ENCODE measurements around the gene GRIK4. TPM values are rescaled to one million over a fixed set of nuclear protein-coding genes. Genes with fewer than 3 reads are reported as not detected.
"Not testable (repeated sequence)": the region's sequence is repeated elsewhere in the genome, so short reads cannot be mapped to it uniquely, and the experiment has no call there.

GRIK4 gene
- total RNA-seq, 1 donor from 2014 or later, result under 0.01 TPM

DNA sequence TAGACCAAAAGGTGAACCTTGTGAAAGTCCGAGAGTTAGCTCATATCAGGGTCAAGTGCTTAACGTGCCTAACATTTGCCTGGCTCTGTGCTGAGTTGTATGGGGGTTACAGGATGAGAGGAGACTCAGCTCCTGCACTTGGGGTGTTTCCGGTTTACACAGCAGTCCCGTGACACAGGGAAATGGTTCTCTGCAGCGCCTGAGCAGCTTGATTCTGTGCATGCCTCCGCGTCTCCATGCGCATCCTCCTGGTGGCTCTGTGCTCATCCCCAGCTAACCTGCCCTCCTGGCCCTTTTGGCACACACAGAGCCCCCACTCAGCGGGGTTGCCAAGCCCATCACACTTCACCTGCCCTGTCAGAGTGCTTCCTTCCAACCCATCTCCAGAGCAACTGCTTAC, 274.0 kb downstream of the GRIK4 start:
- no peak for DNase-seq

DNA sequence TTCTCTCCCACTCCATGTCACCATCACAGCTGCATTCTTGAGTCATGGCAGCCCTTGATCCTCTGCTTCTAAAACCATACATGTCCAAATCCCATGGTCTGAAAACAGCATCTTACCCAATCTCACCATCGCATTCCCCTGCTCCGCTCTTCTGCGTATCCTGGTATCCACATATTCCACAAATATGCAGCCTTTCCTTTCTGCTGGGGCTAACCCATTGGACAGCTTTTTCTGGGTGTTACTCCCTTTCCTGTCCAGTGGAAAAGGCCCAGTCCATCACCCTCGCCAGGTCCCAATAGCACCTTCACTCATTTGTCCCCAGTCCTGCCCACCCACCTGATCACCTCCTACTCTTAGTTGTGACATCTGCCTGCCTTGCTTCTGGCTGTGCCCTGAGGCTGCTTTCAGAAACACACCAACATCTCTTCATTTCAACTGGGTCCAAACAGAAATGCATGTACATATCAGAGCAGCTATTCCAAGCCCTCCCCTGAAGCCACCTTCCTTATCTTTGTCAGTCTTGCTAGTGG, 274.7 kb downstream of the GRIK4 start:
- no peak for DNase-seq

DNA sequence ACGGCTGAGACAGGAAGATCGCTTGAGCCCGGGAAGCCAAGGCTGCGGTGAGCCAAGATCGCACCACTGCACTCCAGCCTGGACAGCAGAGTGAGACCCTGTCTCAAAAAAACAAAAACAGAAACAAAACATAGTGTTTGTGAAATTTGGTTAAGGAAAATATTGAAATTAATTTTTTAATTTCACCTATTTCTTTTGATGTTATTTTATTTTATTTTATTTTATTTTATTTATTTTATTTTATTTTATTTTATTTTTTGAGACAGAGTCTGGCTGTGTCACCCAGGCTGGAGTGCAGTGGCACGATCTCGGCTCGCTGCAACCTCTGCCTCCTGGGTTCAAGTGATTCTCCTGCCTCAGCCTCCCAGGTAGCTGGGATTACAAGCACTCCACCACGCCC, 275.7 kb downstream of the GRIK4 start:
- DNase-seq, result not testable (repeated sequence)

DNA sequence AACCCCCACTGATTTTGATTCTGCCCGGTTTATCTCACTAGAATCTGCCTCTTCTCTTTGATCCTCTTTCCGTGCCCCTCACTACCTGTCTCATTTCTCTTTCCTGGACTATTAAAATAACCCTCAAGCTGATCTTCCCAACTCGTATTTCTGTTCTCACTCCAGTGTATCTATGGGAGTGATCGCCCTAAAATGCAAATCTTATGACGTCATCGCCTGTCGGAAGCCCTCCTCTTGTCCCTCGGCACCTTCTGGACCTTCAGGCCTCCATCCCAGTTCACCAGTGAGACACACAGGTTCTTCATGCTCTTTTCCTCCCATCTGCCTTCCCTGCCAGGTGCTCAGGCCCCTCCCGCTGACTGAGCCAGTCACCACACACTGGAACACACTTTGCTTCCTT, 277.8 kb downstream of the GRIK4 start:
- DNase-seq, result no peak

DNA sequence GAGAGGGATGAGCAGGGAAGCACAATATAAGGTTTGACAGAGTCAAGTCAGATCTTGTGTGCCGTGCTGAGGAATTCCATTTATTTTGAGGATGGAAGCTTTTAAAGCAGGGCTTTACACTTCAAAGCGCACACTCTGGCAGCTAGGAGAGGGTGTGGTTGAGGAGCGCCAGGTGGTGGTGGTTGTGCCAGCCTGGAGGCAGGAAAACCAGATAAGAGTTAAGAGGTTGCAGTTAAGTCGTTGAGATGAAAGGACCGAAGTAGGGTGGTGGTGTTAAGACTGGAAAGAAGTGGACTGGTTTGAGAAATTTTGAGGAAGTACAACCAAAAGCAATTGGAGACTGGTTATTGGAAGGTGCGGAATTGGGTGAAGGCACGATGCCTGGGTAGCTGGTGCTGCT, 280.8 kb downstream of the GRIK4 start:
- no peak for DNase-seq

DNA sequence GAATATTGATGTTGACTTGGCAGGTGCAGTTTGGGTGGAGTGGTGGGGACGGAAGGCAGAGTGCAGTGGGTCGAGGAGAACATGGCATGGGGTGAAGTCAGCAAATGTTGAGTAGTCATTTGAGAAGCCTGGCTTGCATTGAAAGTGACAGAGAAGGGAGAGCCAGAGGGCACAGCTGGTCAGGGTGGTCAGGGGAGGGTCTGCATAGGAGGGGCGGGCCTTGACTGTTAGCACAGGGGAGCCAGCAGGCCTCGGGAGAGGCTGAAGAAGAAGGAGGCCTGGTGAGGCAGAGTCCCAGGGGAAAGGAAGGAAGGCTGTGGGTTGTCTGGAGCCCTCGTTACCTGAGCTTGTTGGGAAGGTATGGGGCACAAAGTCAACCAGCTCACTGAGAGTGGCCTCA, 281.6 kb downstream of the GRIK4 start:
- no peak for DNase-seq

DNA sequence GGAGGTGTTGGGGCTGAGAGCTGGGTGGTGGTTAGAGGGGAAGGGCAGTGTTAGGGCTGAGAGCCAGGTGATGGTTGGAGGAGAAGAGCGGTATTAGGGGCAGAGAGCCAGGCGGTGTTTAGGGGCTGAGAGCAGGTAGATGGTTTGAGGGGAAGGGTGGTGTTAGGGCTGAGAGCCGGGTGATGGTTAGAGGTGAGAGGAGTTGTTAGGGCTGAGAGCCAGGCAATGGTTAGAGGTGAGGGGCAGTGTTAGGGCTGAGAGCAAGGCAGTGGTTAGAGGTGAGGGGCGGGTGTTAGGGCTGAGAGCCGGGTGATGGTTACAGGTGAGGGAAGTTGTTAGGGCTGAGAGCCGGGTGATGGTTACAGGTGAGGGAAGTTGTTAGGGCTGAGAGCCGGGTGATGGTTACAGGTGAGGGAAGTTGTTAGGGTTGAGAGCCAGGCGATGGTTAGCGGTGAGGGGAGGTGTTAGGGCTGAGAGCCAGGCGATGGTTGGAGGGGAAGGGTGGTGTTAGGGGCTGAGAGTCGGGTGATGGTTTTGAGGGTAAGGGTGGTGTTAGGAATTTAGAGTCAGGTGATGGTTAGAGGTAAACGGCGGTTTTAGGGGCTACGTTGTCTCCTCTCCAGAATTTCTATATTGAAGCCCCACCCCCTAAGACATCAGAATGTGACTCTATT, 282.4 kb downstream of the GRIK4 start:
- no peak for DNase-seq

DNA sequence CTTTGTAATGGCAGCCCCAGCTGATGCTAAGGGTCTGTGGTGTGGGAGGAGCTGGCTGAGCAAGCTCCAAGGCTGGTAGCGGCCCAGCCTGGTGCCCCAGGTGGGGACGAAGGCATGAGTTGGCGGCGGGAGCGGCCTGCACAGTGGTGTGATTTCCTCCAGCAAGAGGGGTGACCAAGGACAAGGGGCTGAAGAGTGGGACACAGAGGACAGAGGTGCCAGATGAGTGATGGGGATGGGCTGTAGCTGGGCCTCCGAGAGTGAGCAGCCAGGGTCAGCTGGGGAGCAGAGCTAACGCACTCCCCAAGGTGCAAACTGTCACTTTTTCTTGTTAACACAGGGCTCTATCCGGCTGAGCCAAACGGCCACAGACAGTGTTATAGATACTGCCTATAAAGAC, 283.2 kb downstream of the GRIK4 start:
- no peak for DNase-seq

DNA sequence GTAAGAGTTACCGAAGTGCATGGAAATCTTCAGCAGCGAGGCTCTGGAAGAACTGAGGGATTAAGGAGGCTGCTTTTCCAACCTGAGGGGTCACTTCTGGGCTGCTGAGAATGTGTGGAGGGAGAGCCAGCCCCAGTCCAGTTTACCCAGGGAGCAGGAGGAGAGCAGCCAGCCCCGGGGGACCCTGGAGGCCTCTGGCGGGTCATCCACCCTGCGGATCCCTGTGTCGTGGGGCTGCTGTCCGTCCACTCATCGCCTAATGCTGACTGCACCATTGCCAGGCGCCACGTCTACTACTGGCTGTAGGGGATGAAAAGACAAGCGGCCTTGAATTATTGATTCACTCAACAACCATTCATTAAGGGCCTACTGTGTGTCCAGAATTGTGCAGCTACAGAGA, 283.6 kb downstream of the GRIK4 start:
- no peak for DNase-seq

DNA sequence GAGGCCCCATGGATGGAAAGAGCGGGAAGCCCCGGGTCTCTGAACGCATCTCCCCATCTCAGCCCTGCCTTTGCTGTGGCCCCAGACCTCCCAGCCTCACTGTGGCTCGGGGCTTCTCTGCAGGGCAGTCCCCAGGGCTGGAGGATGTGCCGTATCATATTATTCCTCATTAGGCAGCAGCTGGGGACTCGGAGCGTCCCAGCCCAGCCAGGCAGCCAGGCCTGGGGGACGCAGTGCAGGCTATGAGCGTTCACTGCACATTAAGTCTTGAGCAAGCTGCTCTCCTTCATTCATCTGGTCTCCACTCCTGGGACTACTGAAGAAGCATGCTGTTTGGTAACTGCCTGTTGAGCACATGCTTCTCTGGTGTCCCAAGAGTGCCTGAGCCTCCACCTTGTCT, 285.6 kb downstream of the GRIK4 start:
- DNase-seq, result no peak

DNA sequence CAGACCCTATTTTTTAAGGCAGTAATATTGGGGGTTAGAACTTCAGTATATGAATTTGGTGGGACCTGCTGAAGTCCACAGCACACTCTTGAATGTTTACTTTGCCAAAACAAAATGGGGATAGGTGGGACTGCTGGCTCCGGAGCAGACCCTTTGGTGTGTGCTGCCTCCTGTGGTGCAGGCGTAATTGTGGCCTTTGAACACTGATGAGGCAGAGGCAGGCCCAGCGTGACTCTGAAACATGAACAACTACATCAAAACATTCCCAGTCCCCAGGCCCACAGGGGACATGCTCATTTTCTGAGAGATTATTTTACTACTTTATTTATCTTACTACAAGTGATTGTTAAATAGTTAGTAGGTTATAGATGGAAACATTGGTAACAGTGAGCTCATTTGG, 287.3 kb downstream of the GRIK4 start:
- no peak for DNase-seq

DNA sequence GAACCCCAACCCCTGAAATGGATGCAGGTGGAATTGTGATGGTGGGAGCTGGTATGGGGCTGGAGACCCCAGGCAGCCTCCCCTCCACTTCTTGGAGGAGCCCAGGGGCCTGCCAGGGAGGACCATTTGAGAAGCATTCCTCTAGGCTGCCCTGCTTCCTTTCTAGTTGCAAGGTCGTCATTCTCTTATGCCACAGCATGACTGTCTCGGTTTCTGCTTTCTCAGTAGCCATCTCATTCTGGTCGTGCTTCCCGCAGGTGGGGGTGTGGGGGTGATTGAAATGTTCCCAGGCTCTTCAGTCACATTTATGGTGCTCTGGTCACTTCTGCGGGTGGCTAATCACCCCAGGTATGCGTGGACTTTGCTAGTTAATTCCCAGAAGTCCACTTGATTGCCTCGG, 288.7 kb downstream of the GRIK4 start:
- no peak for DNase-seq

DNA sequence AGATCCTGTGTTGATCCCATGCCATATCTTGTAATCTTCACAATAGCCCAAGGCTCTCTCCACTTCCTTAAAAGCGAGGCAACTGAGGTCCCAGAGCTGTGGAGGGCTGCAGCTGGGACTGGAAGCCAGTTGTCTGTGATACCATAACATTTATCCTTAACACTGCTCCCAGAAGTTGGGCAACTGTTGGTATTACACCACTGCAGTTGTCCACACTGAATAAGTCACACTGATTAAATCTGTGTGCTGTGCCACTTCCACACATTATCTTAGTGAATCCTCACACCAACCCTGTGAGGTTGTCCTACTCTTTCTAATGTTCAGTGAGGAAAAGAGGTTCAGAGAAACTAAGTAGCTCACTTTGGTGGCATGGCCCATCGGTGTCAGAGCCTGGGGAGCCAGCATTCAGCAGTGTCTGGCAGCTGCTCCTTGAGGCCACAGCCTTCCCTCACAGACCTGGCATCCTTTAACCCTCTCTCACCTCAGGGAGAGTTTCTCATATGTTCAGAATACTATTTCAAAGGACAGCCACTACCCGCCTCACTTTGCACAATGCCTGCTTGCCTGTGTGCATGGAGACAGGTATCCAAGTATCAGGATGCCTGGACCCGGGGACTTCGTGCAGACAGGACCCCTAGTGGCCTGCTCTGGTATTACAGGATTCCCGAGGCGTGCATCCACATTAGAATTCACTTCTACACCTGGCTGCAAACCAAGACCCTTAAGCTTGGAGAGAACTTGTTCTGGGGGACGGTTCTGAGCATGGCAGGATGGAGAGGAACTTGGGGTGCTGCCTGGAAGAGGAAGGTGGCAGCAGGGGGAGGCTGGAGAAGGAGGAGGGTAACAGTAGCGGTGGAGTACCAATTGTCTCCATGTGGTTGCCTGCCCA, 290.5 kb downstream of the GRIK4 start:
- peak; percentile 81 for DNase-seq

DNA sequence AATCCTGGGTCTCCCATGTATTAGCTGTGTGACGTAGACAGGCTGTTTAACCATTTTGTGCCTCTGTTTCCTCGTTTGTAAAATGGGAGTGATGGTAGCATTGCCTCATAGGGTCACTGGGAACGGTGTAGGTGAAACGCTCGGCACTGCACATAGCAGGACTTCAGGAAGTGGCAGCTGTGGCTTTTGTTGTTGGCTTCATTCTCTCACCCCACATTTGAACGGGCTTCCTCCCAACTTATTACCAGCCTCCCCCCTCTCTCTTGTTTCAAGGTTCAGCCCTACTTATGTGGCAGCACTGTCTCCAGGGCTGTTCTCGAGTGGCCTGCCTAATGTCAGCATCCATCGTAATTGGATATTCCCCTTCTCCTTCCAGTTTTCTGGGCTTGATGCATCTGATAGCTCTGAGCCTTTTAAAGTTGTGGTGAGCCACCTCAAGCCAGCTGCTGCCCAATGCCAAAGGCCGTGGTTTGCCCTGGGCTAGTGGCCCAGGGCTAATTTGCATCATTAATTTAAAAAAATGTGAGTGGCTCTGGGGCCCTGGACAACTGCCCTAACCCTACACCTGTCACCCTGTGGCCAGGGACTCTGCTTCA, 294.5 kb downstream of the GRIK4 start:
- DNase-seq, result no peak

DNA sequence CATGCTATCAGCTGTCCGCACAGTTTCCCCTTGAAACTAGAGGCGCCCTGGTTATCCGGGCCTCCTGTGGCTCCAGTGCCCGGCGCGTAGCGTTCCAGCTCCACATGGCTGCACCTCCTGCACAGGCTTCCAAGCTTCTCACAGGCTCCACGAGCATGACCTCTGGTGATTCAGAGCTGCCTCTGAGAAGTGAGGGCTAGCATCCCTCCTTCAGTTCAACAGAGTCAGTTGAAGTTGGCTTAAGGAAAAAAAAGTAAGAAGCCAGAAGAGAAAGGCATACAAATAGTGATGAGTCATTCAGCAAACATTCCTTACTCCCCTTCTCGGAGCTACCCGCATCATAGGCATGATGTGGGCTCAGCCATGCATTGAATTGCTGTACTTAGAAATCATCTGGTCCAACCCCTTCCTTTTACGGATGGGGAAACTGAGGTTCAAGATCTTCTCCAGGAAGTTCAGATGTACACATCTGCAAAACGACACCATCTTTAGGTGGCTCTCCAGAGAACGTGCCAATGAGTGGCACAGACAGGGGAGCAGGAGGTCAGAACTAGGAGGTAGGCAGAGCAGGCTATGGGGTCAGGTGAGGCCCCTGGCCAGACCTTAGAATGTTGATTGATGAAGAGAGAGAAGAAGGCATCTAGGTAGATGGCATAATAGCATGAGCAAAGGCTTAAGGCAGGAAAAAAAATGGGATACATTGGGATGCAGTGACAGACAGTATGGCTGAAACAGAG, 296.0 kb downstream of the GRIK4 start:
- peak; percentile 64 for DNase-seq

DNA sequence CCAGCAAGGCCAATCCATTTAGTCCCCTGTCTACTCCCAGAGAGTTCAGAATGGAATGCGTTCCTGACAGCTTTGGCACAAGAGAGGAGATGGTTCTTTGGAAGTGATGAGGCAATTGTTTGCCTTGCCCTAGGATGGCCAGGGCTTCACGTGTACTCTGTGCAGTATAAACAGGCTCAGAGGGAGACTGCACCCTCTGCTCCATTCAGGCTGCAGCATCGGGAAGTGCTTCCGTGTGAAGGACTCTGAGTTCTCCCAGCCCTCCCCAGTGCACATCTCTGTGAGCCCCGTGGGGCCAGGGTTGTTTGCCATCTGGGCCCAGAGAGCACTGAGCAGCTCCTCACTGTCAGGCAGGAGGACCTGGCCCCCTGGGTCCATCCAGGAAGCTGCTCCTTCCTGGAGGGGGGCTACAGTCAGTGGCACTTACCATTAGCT, 297.1 kb downstream of the GRIK4 start:
- no peak for DNase-seq

DNA sequence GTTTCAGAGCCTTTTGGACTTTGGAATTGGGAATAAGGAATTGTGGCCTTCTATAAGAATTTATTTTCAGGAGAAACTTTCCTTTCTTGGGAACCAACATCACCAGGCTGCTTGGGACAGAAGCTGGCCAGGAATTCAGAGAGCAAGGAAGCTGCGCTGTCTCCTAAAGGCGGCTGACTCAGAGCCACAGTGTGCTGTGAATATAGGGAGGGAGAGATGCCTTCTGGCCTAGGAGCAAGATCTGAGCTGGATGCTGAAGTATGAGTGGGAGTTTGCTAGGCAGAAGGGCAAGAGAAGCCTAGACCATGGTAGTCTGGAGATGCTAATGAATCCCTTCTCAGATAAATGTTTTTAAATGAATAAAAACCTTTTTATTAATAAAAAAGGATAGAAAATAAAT, 298.7 kb downstream of the GRIK4 start:
- no peak for DNase-seq

DNA sequence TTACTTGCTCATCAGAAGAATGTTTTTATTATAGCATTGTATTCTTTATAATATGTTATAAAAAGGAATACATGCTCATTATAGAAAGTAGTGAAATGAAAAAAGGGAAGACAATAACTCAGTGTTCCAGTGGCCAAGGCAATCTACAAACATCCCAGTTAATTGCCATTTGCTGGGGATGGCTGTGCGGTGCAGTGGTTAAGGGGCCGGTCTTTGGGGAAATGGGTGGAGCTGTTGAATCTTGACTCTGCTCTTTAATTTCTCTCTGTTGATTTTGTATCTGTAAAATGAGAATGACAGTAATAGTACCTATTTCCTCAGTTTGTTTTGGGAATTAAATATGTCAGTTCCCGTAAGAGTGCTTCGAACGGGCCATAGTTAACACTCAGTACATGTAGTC, 299.7 kb downstream of the GRIK4 start:
- DNase-seq, result no peak

DNA sequence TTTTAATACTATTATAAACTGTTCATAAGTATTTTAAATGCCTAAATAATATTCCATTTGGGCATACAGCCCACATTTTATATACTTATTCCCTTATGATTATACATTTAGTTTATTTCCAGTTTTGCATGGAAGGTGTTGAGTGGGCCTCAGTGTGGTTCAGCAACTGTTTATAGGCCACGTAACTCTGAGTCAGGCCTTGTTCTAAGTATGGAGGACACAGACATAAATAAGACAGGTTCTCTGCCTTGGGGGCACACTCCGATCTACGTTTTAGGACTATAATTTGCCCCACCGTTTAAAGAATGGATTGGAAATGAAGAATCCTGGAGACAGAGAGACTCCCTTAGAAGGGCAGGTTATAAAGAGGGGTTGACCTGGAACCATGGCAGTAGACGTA, 300.2 kb downstream of the GRIK4 start:
- DNase-seq, result no peak

DNA sequence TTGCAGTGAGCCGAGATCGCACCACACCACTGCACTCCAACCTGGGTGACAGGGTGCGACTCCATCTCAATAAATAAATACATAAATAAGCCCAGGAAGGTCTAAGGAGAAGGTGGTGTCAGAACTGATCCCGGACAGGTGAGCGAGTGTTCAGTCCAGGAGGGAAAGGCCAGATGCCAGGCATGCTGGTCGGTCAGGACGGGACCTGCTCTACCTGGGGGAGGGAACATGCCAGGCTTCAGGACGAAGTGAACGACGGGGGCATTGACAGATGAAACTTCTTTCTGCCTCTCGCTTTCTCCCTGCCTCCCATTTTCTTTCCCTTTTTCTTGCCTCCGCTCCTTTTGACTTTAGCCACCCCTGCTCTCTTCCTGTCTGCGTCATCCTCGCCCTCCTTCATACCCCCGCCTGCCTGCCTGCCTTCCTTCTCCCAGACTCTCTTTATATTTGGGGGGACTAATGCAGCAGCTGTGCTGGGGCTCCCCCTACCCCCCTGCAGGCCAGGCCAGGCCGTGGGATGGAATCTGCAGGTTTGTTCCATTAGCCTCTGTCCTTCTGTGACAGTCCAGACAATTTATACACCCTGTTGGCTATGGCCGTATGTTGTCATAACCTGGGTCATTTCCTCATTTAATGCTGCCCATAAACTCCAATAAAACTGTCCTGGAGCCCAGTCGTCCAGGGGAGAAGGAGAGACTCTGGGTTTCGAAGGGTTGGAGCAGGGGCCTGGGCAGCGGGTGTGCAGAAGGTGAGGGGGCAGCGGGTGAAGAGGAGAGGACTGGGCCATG, 303.2 kb downstream of the GRIK4 start:
- no peak for DNase-seq

DNA sequence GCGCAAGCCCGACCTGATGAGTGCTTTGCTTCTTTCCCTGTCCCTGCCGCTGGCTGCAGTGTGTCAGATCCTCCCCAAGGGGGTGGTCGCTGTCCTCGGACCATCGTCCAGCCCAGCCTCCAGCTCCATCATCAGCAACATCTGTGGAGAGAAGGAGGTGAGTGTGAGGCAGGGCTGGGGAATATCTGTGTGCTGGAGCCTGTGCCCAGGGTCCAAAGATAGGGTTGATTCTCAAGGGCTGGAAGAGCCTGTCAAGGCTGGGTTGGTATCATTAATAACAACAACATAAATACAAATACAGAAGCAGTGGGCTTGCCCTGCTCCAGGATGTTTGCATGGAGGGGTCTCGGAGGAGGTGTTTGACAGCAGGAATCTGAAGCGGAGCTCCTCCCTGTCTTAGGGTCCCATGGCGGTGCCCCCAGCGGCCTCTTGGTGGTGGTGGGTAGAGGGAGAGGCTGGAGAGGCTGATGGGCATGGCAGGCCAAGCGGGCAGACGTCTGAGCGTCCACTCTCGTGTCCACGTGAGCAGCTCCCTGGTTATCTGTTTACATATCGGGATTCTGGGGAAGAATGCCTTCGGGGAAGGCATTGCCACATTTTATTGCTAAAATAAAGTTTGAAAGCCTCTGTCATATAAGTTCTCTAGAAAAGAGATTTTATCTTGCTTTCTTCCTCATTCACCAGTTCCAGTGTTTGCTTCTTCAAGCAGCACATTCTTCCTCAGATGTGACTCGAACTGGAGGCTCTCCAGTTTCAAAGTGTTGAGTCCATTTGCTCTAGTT, 304.0 kb downstream of the GRIK4 start:
- no peak for DNase-seq
